ENCODE data around the gene TMC3.

GRCh38 chr15:81381720-81382119 lies 7.7 kb upstream of the TMC3 start:
- TF ChIP-seq POLR2A (IDR thresholded peaks at IDR 0.05; ENCODE audit: low read depth, low read length): no peak
- no peak for TF ChIP-seq POLR2AphosphoS5 (IDR thresholded peaks at IDR 0.05; ENCODE audit: low read depth, low read length)

All from GM12892 (cell line).